Heart right ventricle (tissue), 16 donors: ENCODE results near the gene SLC39A11. TPM values are rescaled to one million over a fixed set of nuclear protein-coding genes. Genes with fewer than 3 reads are reported as not detected.

Source experiments
- ATAC-seq, 8 donors: fragments of 200-7000 bp; cut with Tn5 transposase; one replicate each; pipeline ENCODE4 v1.9.1; 2020; ENCODE audit warnings: mild to moderate bottlenecking in 8 of 8, moderate library complexity in 8 of 8, moderate number of reproducible peaks in 1 of 8
- DNase-seq, 2 donors: peaks; one replicate each; pipeline ENCODE4 v3.0.0-alpha.2; 2020
- H3K27ac ChIP-seq, 10 donors: fragments of 200-600 bp; sonication (generic) in 2 of 10; one replicate each; pipeline versions ENCODE4 v1.5.0 to v1.8.0; 2020 to 2022; ENCODE audit warnings: mild to moderate bottlenecking in 3 of 10
- H3K27me3 ChIP-seq, 7 donors: fragments of 200-600 bp; one replicate each; pipeline ENCODE4 v1.8.0; 2021 to 2022; ENCODE audit warnings: mild to moderate bottlenecking in 2 of 7
- H3K36me3 ChIP-seq, 9 donors: fragments of 200-600 bp; sonication (generic) in 1 of 9; one replicate each; pipeline versions ENCODE4 v1.5.0 to v1.8.0; 2020 to 2022; ENCODE audit warnings: mild to moderate bottlenecking in 2 of 9
- H3K4me1 ChIP-seq, 9 donors: fragments of 200-600 bp; sonication (generic) in 1 of 9; one replicate each; pipeline versions ENCODE4 v1.5.0 to v1.8.0; 2020 to 2022; ENCODE audit warnings: mild to moderate bottlenecking in 4 of 9
- H3K4me3 ChIP-seq, 10 donors: fragments of 200-600 bp; sonication (generic) in 2 of 10; one replicate each; pipeline versions ENCODE4 v1.5.0 to v1.8.0; 2020 to 2022; ENCODE audit warnings: mild to moderate bottlenecking in 7 of 10, moderate library complexity in 2 of 10
- H3K9me3 ChIP-seq, 11 donors: fragments of 200-600 bp in 10 of 11; sonication (generic) in 2 of 11; one replicate each; pipeline versions ENCODE4 v1.5.0 to v1.8.0; 2013 to 2022; ENCODE audit warnings: mild to moderate bottlenecking in 2 of 11, control low read depth in 1 of 11, moderate library complexity in 1 of 11
- WGBS, 2 donors: extraction: QIAGEN DNeasy Blood & Tissue Kit; methylation state at CpG; one replicate each; pipeline ENCODE4 v1.1.7; 2013; ENCODE audit warnings: inconsistent platforms in 1 of 2; 5-methylcytosine and 5-hydroxymethylcytosine counted together
- intact Hi-C, 10 donors: fragments of 100-400 bp; cut with DNase I; formaldehyde crosslinking; loops; one replicate each; pipeline versions ENCODE4 v1.11.1 to v1.14.2; 2022
- polyA plus RNA-seq, 2 donors: library from polyadenylated mRNA; stranded (reverse); fragments of 200-250 nt; gene quantifications; one replicate each; pipeline ENCODE4 v1.2.3, GENCODE V29; 2013
- total RNA-seq, 10 donors: library from RNA; stranded (reverse); fragmentation: NEBNext Ultra II Directional in 3 of 10; extraction: Animal tissue kit (Norgen Biotek cat#: 25700) in 3 of 10; gene quantifications; one replicate each; pipeline versions ENCODE4 v1.2.1 to v1.2.4, GENCODE V29; 2021 to 2023
- TF ChIP-seq, protein P1 (sequence below), 9 donors: fragments of 200-600 bp; sonication (generic) in 2 of 9; IDR thresholded peaks; one replicate each; pipeline versions ENCODE4 v1.5.0 to v1.8.0; 2021 to 2022; ENCODE audit warnings: antibody characterized with exemption in 9 of 9, mild to moderate bottlenecking in 5 of 9, moderate library complexity in 1 of 9
- donor health status: Arrhythmogenic right ventricular cardiomyopathy.
- donor health status: ischemic (EF 13 %, LVEDD 7.1; RV severe dilation, severe dysfunction).
- donor health status: healthy with polysubstance abuse.
- donor health status: DM: no; HTN: yes; CAD: no.
- donor health status: DM: no; HTN: no; CAD: no.
- donor health status: ischemic (EF 25% LVEDD 6.9; RV normal size, moderate dysfunction).
- donor health status: ischemic (EF 25% LVEDD 5.7; RV mildly dilated, moderate dysfunction).
- donor health status: healthy.
- donor health status: DM: yes; HTN: yes; CAD: no.
- donor health status: Ischemic cardiomyopathy.
- donor health status: ischemic (EF 35%, LVEDD 5.7; RV mildly dilated, moderate dysfunction).
- donor health status: nonischemic (EF 11% LVEDD 7.7; RV severe dilation, severe dysfunction).
- donor health status: DM: yes; HTN: yes; CAD: no.
- donor health status: PGD.
- donor health status: ischemic (EF 29% LVEDD 5.4; RV normal size, mild dysfunction).
- donor health status: nonischemic (EF 23%, LVEDD 6.1; RV moderate dilation, normal function).

SLC39A11 gene
- total and polyA plus RNA-seq, 12 donors, result 2.4 to 11.3 (median 6.4) TPM

DNA sequence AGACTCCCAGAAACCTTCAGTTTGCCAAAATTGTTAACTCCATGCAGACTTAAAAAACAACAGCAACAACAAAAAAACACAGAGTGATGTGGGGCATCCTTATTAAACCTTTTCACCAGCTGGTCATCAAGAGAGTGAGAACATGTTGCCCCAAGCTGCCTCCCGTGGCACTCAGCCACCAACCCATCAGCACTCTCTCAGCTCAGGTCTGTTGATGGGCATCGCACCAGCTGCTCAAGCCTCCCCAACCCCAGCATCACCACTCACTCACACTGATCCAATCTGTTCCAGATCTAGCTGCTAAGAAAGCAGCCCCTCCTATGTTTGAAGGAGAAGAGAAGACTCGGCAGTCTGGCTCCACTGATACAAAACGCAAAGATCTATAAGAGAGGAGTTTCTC is 46.8 kb downstream of the SLC39A11 start:
- DNase-seq (no peak), ATAC-seq (no peak)
- Histone ChIP-seq H3K4me3 (no peak overlapping the region), H3K4me1 (peaks cover 0 to 21% (median 14%) of the 10 kb centered on the region in 9 donors), H3K27ac (no peak overlapping the region), H3K9me3 (peaks cover 0 to 17% (median 0%) of the 10 kb centered on the region in 11 donors), H3K36me3 (peaks cover 0 to under 1% (median 0%) of the 10 kb centered on the region in 9 donors), H3K27me3 (no peaks in the 10 kb centered on the region)
- 62 to 72% methylated on average over 4 of the region's 4 CpGs for WGBS, 2 donors
- intact Hi-C loops, result no loop called here
- TF ChIP-seq, protein P1, sequence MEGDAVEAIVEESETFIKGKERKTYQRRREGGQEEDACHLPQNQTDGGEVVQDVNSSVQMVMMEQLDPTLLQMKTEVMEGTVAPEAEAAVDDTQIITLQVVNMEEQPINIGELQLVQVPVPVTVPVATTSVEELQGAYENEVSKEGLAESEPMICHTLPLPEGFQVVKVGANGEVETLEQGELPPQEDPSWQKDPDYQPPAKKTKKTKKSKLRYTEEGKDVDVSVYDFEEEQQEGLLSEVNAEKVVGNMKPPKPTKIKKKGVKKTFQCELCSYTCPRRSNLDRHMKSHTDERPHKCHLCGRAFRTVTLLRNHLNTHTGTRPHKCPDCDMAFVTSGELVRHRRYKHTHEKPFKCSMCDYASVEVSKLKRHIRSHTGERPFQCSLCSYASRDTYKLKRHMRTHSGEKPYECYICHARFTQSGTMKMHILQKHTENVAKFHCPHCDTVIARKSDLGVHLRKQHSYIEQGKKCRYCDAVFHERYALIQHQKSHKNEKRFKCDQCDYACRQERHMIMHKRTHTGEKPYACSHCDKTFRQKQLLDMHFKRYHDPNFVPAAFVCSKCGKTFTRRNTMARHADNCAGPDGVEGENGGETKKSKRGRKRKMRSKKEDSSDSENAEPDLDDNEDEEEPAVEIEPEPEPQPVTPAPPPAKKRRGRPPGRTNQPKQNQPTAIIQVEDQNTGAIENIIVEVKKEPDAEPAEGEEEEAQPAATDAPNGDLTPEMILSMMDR (IDR thresholded peaks at IDR 0.05), result no peak

DNA sequence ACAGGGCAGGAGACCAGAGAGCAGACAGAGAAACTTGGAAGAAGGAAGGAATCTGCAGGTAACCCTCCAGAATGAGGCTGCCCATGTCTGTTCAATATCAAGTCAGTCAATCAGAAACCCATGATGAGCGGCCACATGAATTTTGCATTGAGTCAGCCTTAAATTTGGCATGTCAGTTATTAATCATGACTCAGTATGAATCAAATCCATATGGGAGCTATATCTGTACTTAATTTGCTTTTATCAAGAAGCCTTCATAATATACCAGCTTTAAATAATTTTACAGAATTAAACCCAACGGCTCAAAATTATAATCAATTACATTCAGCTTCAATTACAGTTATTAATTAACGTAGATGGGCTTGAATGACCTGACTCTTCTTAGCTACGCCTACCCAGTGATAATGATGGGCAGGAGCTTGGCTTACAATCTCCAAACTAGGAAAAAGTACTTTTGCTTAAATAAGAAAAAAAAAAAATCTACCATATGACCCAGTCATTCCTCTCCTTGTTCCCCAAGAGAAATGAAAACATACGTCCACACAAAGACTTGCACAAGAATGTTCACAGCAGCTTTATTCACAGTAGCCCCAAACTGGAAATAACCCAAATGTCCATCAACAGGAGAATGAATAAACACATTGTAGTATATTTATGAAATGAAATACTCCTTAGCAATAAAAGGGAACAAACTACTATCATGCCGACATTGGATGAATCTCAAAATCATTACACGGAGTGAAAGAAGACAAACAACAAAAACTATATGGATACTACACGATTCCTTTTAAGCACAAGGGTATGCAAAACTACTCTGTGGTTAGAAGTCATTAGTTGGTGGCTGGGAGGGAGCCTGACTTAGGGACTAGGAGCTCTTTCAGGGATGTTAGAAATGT is 48.6 kb downstream of the SLC39A11 start:
- ATAC-seq (peak in 2 of 8 donors; percentile 27 to 36), DNase-seq (no peak)
- H3K4me1 ChIP-seq, result peaks cover 0 to 21% (median 14%) of the 10 kb centered on the region in 9 donors
- H3K9me3 ChIP-seq, result peaks cover 0 to 24% (median 0%) of the 10 kb centered on the region in 11 donors
- H3K27ac ChIP-seq, result peak overlapping the region in 4 of 10 donors; percentile 3 to 46 (median 42)
- WGBS, 2 donors, result 68 to 69% methylated on average over 8 of the region's 8 CpGs
- H3K27me3 ChIP-seq, result no peaks in the 10 kb centered on the region
- H3K4me3 ChIP-seq, result no peak overlapping the region
- no peaks in the 10 kb centered on the region for H3K36me3 ChIP-seq
- TF ChIP-seq, protein P1 (IDR thresholded peaks at IDR 0.05), result no peak
- intact Hi-C loops, result loop anchor here in 1 of 10 donors (5.0 kb wide), 1 partner anchor 48 kb away; the partner anchor contains the start of gene SLC39A11

DNA sequence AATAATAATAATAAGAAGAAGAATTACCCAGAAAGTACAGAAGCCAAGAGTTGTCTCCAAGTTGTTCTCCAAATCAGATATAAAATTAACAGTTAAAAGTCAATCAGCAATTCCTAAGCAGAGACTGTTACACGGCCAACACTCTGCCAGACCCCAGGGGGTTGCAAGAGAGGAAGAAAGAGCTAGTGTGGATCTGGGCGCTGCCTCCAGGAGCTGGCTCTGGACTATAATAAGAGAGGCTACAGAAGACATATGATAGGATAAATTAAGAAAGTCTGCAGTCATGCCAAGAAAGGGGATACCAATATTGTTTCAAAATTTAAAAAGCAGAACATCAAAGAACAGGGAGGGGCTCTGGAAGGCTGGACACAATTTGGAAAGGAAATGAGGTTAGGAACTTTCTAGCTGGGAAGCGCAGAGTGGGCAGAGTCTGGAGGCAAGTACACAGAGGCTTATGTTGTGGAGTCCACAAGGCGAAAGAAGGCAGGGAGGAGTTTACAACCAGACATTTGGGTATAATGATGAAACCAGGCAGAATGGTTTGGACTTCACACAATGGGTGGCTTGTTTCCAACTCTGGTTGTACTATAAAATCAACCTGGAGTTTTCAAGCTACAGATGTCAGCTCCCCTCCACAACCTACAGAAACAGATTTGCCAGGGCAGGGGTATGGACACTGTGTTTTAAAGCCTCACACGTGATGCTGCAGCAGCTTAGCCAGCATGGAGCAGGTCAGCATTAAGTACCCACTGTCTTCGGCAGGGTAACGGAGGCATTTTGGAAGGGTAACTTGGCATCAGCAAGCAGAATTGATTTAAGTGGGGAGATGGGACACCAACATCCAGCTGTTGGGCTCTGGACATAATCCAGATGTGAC is 49.4 kb downstream of the SLC39A11 start:
- Histone ChIP-seq H3K4me3 (no peak overlapping the region), H3K4me1 (peaks cover 0 to 21% (median 14%) of the 10 kb centered on the region in 9 donors), H3K36me3 (no peaks in the 10 kb centered on the region), H3K27me3 (no peaks in the 10 kb centered on the region), H3K27ac (peak overlapping the region in 3 of 10 donors; percentile 40 to 46 (median 43)), H3K9me3 (peaks cover 0 to 24% (median 0%) of the 10 kb centered on the region in 11 donors)
- WGBS, 2 donors, result 39 to 56% methylated on average over 7 of the region's 7 CpGs
- DNase-seq, result peak in 1 of 2 donors; percentile 18
- peak; percentile 50 to 82 (median 66) for ATAC-seq
- intact Hi-C loops, result loop anchor here in 1 of 10 donors (5.0 kb wide), 1 partner anchor 49 kb away; the partner anchor contains the start of gene SLC39A11
- TF ChIP-seq, protein P1 (IDR thresholded peaks at IDR 0.05), result no peak

DNA sequence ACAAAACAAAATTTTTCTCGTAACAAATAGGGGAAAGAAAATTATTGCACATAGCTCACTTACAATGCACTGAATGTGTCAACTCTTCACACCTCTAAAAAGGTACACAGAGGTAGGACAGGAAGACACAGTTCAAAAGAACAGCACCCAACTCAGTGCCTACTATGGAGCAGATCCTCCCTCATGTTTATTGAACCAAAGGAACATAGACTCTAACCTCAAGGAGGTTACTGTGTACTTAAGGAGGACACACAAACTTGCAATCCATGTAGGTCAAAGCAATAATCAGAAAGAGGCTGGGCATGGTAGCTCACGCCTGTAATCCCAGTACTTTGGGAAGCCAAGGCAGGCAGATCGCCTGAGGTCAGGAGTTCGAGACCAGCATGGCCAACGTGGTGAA is 50.3 kb downstream of the SLC39A11 start:
- 74 to 96% methylated on average over 5 of the region's 5 CpGs for WGBS, 2 donors
- ATAC-seq (no peak), DNase-seq (no peak)
- H3K27ac ChIP-seq, result no peak overlapping the region
- H3K4me3 ChIP-seq, result no peak overlapping the region
- peaks cover 0 to 21% (median 14%) of the 10 kb centered on the region in 9 donors for H3K4me1 ChIP-seq
- TF ChIP-seq, protein P1 (IDR thresholded peaks at IDR 0.05), result no peak
- intact Hi-C loops, result loop anchor here in 1 of 10 donors (5.0 kb wide), 1 partner anchor 50 kb away; the partner anchor contains the start of gene SLC39A11
- H3K36me3 ChIP-seq, result peaks cover 0 to 4% (median 0%) of the 10 kb centered on the region in 9 donors
- peaks cover 0 to 24% (median 0%) of the 10 kb centered on the region in 11 donors for H3K9me3 ChIP-seq
- no peaks in the 10 kb centered on the region for H3K27me3 ChIP-seq
